GM21528 (cell line): ENCODE measurements around the gene NAGPA.

Experiments
- ATAC-seq: cut with Tn5 transposase; IDR thresholded peaks from one replicate; pipeline ENCODE4 v1.9.1; 2021; ENCODE audit warnings: mild to moderate bottlenecking, moderate library complexity; ENCODE audit not compliant: unreplicated experiment, low FRiP score

The NAGPA gene

GRCh38 chr16:4980691-4981090 lies 53.0 kb downstream of the NAGPA start:
- no peak for ATAC-seq

- ATAC-seq: no peak
Observed at GRCh38 chr16:4979736-4980660, 53.7 kb downstream of the NAGPA start.

GRCh38 chr16:4979164-4979563 lies 54.6 kb downstream of the NAGPA start:
- ATAC-seq: no peak

- ATAC-seq: no peak
Observed at GRCh38 chr16:4976611-4977145, 57.1 kb downstream of the NAGPA start.

- peak; percentile 91 for ATAC-seq
Observed at GRCh38 chr16:4976079-4976478, 57.7 kb downstream of the NAGPA start.
